CD4-positive, alpha-beta T cell (primary cell): ENCODE measurements around the gene LRRC8D. TPM values are rescaled to one million over a fixed set of nuclear protein-coding genes. Genes with fewer than 3 reads are reported as not detected.

Experiments used
- ATAC-seq: fragments of 200-7000 bp; cut with Tn5 transposase; one replicate; pipeline ENCODE4 v1.10.0; 2022; ENCODE audit warnings: mild to moderate bottlenecking; ENCODE audit not compliant: poor library complexity
- CTCF ChIA-PET: fragments of 350-600 bp; sonication (Branson Sonifier 250); formaldehyde crosslinking; loops from one replicate; lab custom pipeline; 2021; ENCODE audit warnings: antibody characterized with exemption, inconsistent platforms; lab: Charles Lee
- POLR2A ChIA-PET: fragments of 350-600 bp; sonication (Branson Sonifier 250); formaldehyde crosslinking; loops from one replicate; lab custom pipeline; 2021; ENCODE audit warnings: antibody characterized with exemption, inconsistent platforms; lab: Charles Lee
- DNase-seq, 14 experiments: peaks; one replicate each; pipeline ENCODE4 v3.0.0-alpha.2; 2013 to 2020; ENCODE audit warnings: mixed read lengths in 2 of 14
- H3K27ac ChIP-seq, 2 donors: one replicate each; pipeline versions ENCODE4 v1.5.1 to v1.7.0; 2013; ENCODE audit warnings: low read length in 2 of 2, low read depth in 1 of 2, mild to moderate bottlenecking in 1 of 2
- H3K27me3 ChIP-seq, 2 experiments: 1 replicate in 1 of 2; 2 replicates in 1 of 2; pipeline versions ENCODE4 v1.6.1 to v1.7.0; 2013; ENCODE audit warnings: low read length in 2 of 2, control low read depth in 1 of 2, mild to moderate bottlenecking in 1 of 2, moderate library complexity in 1 of 2; ENCODE audit not compliant: insufficient read depth in 2 of 2, control insufficient read depth in 1 of 2
- H3K36me3 ChIP-seq: one replicate; pipeline ENCODE4 v1.6.1; 2013; ENCODE audit warnings: low read length, control low read depth; ENCODE audit not compliant: insufficient read depth
- H3K4me1 ChIP-seq: one replicate; pipeline ENCODE4 v1.6.1; 2013; ENCODE audit warnings: low read length, control low read depth; ENCODE audit not compliant: insufficient read depth
- H3K4me3 ChIP-seq: one replicate; pipeline ENCODE4 v1.5.1; 2013; ENCODE audit warnings: mild to moderate bottlenecking, low read length, moderate library complexity
- H3K9me3 ChIP-seq, 2 experiments: 1 replicate in 1 of 2; 2 replicates in 1 of 2; pipeline versions ENCODE4 v1.6.1 to v1.7.0; 2013; ENCODE audit warnings: low read length in 2 of 2, mild to moderate bottlenecking in 2 of 2, control low read depth in 1 of 2, moderate library complexity in 1 of 2; ENCODE audit not compliant: control insufficient read depth in 1 of 2, insufficient read depth in 1 of 2
- H3K27ac Mint-ChIP-seq: one replicate; pipeline ENCODE4 v1.8.0; 2020; ENCODE audit warnings: mixed read lengths
- H3K27me3 Mint-ChIP-seq: one replicate; pipeline ENCODE4 v1.8.0; 2021; ENCODE audit warnings: mixed read lengths
- H3K36me3 Mint-ChIP-seq: one replicate; pipeline ENCODE4 v1.8.0; 2021; ENCODE audit warnings: low read depth, mixed read lengths
- H3K4me1 Mint-ChIP-seq: one replicate; pipeline ENCODE4 v1.8.0; 2021; ENCODE audit warnings: low read depth, mixed read lengths
- H3K4me3 Mint-ChIP-seq: one replicate; pipeline ENCODE4 v1.8.0; 2020; ENCODE audit warnings: mild to moderate bottlenecking, mixed read lengths
- H3K9me3 Mint-ChIP-seq: one replicate; pipeline ENCODE4 v1.8.0; 2020; ENCODE audit warnings: mixed read lengths
- intact Hi-C, 2 experiments: fragments of 100-400 bp; cut with DNase I in 1 of 2; cut with micrococcal nuclease in 1 of 2; formaldehyde crosslinking; loops; one replicate each; pipeline versions ENCODE4 v1.15.1 to v1.9.0; 2023 to 2025; cut with DNase I, micrococcal nuclease
- total RNA-seq, 174 experiments: library from RNA in 2 of 174; stranded (reverse) in 2 of 174; gene quantifications; one replicate each; pipeline ENCODE4 v1.2.3 and lab custom pipeline; 2021 to 2026
- TF ChIP-seq, protein P1 (sequence below): fragments of 200-600 bp; IDR thresholded peaks from one replicate; pipeline ENCODE4 v1.8.0; 2022; ENCODE audit warnings: antibody characterized with exemption, mild to moderate bottlenecking

LRRC8D gene
- total RNA-seq, 2 experiments from 2014 or later: 15.5 to 18.2 TPM

DNA sequence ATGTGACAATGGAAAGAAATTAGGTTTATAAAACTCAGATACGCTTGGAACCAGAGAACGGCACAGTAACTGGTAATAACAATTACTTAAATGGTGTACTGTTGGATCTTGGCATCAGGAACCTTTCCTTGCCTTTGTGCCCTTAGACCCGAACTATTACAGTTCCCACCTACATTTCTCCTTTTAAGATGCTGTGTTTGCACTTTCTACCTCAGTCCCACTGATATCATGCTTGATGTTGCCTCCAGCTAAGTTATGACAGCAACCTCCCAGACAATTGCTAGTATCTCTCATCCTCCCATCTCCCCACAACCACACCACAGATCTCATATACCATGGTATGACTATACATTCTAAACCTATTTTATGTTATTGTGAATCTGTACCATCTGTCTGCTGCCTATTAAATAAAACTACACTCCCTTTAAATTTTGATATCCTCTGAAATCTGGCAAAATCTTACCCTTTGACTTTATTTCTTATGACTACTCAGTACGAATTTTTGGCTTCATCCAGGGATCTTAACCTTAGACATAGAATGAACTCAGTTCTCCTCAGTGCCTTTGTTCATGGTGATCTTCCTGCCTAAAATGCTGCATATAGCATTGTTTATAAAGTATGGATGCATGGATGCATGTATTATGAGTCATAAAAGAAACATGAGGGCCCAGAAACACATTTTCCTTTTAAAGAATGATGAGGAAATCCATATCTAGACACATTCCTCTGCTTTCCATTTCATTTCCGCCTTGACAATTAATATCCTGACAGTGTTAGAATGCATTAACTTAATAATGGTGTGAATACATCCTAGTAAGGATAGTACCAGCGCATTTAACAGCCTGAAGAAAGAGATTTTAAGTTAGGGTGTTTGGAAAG is 64.1 kb downstream of the LRRC8D start:
- H3K36me3 Mint-ChIP-seq: peaks cover 56% of the 10 kb centered on the region
- H3K9me3 Mint-ChIP-seq: no peaks in the 10 kb centered on the region
- TF ChIP-seq, protein P1, sequence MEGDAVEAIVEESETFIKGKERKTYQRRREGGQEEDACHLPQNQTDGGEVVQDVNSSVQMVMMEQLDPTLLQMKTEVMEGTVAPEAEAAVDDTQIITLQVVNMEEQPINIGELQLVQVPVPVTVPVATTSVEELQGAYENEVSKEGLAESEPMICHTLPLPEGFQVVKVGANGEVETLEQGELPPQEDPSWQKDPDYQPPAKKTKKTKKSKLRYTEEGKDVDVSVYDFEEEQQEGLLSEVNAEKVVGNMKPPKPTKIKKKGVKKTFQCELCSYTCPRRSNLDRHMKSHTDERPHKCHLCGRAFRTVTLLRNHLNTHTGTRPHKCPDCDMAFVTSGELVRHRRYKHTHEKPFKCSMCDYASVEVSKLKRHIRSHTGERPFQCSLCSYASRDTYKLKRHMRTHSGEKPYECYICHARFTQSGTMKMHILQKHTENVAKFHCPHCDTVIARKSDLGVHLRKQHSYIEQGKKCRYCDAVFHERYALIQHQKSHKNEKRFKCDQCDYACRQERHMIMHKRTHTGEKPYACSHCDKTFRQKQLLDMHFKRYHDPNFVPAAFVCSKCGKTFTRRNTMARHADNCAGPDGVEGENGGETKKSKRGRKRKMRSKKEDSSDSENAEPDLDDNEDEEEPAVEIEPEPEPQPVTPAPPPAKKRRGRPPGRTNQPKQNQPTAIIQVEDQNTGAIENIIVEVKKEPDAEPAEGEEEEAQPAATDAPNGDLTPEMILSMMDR: no peak
- ChIA-PET POLR2A (no interaction called here), CTCF (interaction anchor here (0.6 to 1.4 kb wide), 2 partner anchors 26 to 35 kb away, joined by 3 to 4 read pairs; no protein-coding TSS in a partner anchor)
- peaks cover 0 to 4% of the 10 kb centered on the region in 2 experiments for H3K9me3 ChIP-seq
- no peak overlapping the region for H3K27ac ChIP-seq
- H3K27ac Mint-ChIP-seq: no peak overlapping the region
- H3K27me3 ChIP-seq: no peaks in the 10 kb centered on the region
- H3K4me3 Mint-ChIP-seq: no peak overlapping the region
- H3K4me3 ChIP-seq: no peak overlapping the region
- H3K4me1 Mint-ChIP-seq: peaks cover 39% of the 10 kb centered on the region
- H3K36me3 ChIP-seq: peaks cover 16% of the 10 kb centered on the region
- intact Hi-C loops: no loop called here
- no peaks in the 10 kb centered on the region for H3K27me3 Mint-ChIP-seq
- ATAC-seq (no peak), DNase-seq (no peak)
- no peaks in the 10 kb centered on the region for H3K4me1 ChIP-seq

DNA sequence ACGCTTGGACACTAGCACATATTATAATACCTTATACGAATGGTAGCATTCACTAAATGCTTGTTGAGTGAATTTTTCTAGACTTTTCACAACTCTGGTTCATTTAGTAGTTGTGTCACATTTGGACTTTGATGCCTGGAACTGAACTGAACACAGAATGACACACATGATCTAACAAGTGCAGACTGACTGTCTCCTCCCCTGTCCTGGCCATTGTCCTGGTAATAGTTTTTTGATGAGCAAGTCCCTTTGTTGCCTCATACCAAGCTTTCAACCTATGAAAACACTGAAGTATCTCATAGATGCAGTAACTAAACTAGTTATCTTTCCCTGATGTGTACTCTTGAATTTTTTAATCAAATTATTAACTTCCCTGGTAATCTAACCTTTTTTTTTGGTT is 66.4 kb downstream of the LRRC8D start:
- TF ChIP-seq, protein P1: no peak
- H3K27me3 ChIP-seq: no peaks in the 10 kb centered on the region
- ChIA-PET POLR2A (no interaction called here), CTCF (no interaction called here)
- no peak for DNase-seq
- Mint-ChIP-seq H3K4me1 (peaks cover 51% of the 10 kb centered on the region), H3K27ac (no peak overlapping the region), H3K27me3 (no peaks in the 10 kb centered on the region), H3K36me3 (peaks cover 60% of the 10 kb centered on the region), H3K9me3 (no peaks in the 10 kb centered on the region), H3K4me3 (no peak overlapping the region)
- intact Hi-C loops: no loop called here
- peaks cover 9% of the 10 kb centered on the region for H3K36me3 ChIP-seq
- H3K4me3 ChIP-seq: no peak overlapping the region
- H3K9me3 ChIP-seq: no peaks in the 10 kb centered on the region
- no peak for ATAC-seq
- no peak overlapping the region for H3K27ac ChIP-seq
- no peaks in the 10 kb centered on the region for H3K4me1 ChIP-seq

DNA sequence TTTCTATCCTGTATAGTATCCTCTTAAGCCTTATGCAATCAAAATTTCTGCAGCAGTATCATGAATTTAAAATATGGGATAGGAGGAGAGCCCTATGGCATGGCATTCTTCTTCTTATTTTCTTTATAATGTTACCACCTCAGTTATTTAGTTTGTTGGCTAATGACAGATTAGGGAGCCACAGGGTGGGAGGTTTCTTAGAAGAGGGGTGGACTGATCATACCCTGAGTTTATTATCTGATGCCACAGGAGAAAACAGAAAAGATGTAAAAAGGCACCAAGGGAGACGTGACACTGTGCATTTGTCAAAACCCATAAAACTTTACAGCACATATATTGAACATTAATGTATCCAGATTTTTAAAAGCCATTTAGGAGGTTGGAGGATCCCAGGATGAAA is 66.9 kb downstream of the LRRC8D start:
- peaks cover 56% of the 10 kb centered on the region for H3K36me3 Mint-ChIP-seq
- Histone ChIP-seq H3K9me3 (no peaks in the 10 kb centered on the region), H3K4me3 (no peak overlapping the region), H3K4me1 (no peaks in the 10 kb centered on the region), H3K27ac (no peak overlapping the region), H3K27me3 (no peaks in the 10 kb centered on the region), H3K36me3 (peaks cover 9% of the 10 kb centered on the region)
- ATAC-seq: no peak
- no peak overlapping the region for H3K27ac Mint-ChIP-seq
- DNase-seq: no peak
- ChIA-PET POLR2A (no interaction called here), CTCF (no interaction called here)
- peaks cover 49% of the 10 kb centered on the region for H3K4me1 Mint-ChIP-seq
- no peaks in the 10 kb centered on the region for H3K9me3 Mint-ChIP-seq
- intact Hi-C loops: no loop called here
- H3K27me3 Mint-ChIP-seq: no peaks in the 10 kb centered on the region
- H3K4me3 Mint-ChIP-seq: no peak overlapping the region
- TF ChIP-seq, protein P1: no peak
